GM18873 (cell line): ENCODE measurements around the gene MT1A.
"Not testable (repeated sequence)": the region's sequence is repeated elsewhere in the genome, so short reads cannot be mapped to it uniquely, and the experiment has no call there.

Experiments
- ATAC-seq: cut with Tn5 transposase; IDR thresholded peaks from one replicate; pipeline ENCODE4 v1.9.1; 2021; ENCODE audit warnings: mild to moderate bottlenecking, moderate library complexity, moderate number of reproducible peaks; ENCODE audit not compliant: unreplicated experiment, low FRiP score

Gene MT1A

DNA sequence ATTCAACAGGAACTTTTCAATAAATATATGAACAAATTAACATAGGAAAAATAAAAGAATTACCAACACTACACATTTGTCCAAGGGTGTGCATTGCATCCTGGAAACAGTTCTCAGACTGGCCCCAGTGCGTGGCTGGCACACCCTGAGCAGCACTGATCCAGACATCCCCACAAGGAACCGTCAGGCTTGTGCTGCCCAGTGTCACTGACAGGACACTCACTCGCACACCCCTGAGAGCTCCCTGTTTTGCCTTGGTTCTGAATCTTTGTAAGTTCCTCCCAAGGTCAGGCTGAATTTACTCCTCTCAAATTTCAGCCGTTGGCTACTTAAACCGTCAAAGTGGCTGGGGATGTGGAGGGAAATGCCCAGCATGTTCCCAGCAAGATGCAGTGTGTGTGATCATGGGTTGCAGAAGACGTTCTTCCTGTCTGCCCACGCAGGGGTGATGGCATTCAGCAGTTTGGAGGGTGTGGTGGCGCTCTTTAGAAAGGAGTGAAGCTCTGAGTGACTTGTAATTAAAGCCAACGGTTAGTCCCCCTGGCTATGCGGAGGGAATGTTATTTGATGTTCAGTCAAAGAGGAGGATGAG lies 28.4 kb upstream of the MT1A start:
- no peak for ATAC-seq

DNA sequence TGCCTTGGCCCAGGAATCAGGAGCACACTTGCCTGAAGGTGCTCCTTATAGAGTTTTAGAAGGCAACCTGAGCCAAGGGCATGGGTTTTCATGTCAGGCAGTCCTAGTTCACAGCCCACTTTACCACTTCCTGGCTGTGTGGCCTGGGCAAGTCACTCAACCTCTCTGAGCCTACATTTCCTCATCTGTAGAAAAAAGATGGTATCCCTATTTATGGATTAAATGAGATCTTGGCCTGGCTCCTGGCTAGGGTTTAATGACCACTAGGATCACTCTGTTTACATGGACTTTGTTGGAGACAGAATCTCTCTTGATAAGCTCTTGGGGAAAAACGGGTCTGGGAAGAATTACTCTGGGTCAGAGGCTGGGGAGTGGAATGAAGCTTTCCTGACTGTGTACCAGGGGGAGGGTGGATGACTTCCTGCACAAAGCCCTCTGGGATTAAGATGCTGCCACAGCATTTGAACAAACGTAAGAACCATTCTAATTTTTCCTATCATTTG lies 27.8 kb upstream of the MT1A start:
- no peak for ATAC-seq

DNA sequence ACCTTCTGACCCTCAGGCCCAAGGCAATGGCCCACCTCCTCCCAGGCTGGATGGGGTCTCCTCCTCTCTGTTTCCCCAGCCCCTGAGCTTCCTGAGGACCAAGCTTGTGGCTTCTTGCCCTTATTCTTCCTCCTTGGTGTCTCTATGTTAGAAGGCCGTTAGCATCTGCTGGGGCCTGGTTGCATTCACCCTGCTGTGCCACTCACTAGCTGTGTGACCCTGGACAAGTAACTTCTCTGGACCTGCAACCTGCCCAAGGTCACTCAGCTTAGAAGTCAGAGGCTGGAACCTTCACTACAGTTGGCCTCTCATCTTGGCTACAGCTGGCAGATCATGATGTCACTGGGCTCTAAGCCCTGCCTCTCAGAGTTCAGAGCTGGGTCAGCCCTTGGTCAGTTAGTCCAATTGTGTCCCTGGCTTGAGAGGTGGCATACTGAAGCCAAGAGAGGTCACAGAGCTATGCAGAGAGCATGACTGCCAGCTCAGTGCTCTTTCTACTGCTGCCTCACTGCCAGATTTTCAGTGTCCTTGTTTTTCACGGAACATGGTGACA lies 27.1 kb upstream of the MT1A start:
- ATAC-seq = no peak

DNA sequence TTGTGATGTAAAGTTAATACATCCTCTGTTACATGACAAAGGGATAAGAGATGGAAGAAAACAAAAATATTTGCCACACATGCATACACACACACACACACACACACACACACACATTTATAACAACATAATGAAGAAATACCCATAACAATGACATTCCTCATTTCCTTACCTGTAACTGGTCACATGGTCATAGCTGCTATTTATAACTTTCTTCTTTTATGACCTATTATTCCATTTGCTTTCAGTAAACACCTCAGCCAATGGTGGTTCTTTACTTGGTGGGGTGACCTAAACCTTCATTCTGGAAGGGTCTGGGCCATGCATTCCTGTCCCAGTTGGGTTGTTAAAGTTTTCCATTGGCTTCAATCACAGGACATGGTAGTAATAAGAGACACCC lies 24.8 kb upstream of the MT1A start:
- no peak for ATAC-seq

DNA sequence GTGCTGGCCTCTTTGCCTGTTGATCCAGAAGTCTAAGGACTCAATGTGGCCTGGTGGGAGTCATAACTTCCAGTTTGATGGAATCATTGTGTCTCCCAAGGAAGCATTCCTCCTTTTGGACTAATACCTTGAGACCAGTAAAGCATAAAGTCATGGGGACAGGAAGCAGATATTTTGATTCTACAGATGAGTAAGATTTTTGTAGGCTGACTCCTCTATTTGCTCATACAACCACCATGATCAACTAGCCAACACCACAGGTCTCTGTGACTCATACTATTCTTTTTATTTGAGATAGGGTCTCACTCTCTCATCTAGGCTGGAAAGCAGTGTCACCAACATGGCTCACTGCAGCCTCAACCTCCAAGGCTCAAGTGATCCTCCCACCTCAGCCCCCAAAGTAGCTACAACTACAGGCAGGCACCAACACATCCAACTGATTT lies 23.9 kb upstream of the MT1A start:
- no peak for ATAC-seq

DNA sequence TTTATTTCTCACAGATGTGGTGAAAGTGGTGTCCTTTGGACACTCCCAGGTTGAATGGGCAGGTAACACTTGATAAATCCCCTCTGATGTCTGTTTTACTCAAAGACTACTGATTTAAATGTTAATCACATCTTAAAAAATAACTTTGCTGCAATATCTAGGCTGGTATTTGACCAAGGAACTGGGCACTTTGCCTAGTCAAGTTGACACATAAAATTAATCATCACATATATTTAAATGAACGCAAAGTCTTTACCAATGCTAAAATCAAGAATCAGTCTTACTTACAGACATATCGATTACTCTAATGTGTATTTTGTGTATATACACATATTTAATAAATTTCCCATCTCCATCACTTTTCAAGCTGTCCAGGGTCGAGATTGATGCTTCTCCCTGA lies 23.1 kb upstream of the MT1A start:
- no peak for ATAC-seq

DNA sequence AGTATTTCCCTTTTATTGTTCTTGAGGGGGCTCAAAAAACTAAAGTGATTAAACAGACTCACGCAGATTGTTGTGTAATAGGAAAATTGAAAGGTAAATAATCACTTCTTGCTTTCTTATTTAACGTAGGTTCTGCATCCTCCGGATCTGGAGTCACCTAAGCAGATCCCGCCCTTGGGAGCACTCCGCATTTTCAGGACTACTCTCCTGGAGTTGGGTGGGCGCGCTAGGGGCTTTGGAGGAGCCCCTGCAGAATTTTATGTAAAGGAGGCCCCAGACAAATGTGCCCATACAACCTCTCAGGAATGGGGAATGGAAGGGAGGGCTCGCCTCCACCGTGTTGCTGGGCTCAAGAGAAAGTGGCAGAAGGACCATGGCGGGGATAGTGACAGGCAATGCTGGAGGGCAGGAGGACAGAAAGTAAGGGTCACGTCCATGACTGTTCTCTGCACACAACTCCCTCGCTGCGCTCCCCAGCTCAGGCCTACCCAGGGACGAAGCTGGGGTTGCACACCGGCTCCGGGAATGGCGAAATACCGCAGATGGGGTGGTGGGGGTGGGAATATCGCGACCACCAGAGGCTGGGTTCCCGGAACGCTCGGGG lies 21.8 kb upstream of the MT1A start:
- no peak for ATAC-seq

DNA sequence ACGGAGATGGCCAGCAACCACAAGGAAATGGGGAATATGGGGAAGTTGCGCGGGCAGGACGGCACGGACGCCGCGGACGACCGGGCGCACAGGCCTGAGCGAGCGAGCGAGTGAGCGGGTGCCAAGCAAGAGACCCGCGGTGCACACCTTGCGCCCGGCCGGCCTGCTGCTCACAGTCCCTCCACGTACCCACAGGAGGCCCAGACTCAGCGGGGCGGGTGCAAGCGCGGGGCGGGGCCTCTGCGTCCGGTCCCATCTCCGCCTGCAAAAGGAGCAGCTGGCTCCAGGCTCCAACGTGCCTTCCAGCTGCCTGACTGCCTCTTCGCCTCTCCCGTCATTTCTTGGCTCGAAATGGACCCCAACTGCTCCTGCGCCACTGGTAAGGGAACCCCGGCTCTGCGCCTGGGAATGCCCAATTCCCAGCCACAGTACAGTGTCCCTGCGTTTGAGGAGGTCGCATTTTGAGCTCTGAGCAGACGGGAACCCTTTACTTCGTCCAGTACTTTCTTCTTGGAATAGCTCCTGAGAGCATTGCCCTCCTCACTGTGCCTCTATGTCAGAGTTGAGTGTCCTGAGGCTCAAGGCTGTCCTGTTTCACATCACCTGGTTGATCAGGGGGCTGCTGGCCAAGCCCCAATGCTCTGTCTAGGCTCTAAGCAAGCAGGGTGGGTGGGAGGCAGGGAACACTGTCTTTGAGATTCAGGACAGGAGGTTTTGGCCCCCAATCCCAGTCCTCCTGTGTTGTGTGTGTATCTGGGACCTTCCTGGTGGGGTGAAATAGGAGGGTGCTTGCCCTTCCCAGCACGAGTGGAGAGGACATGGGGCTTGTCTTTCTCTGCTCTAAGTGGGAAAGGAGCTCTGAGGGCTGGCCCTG lies 21.0 kb upstream of the MT1A start:
- no peak for ATAC-seq

DNA sequence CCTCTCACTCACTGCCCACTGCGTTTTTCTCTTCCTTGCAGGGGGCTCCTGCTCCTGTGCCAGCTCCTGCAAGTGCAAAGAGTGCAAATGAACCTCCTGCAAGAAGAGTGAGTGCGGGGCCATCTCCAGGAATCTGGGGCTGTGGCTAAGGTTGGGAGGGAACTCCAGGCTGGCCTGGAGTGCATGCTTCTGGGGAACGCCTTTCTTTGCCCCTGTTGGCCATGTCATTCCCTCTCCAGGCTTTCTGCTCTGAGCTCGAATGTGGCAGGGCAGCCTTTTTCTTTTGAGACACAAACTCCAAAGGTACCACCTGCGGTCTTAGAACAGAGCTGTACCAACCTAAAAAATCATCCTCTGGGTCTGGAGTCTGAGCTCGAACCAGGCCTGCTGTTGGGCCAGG lies 20.3 kb upstream of the MT1A start:
- no peak for ATAC-seq

DNA sequence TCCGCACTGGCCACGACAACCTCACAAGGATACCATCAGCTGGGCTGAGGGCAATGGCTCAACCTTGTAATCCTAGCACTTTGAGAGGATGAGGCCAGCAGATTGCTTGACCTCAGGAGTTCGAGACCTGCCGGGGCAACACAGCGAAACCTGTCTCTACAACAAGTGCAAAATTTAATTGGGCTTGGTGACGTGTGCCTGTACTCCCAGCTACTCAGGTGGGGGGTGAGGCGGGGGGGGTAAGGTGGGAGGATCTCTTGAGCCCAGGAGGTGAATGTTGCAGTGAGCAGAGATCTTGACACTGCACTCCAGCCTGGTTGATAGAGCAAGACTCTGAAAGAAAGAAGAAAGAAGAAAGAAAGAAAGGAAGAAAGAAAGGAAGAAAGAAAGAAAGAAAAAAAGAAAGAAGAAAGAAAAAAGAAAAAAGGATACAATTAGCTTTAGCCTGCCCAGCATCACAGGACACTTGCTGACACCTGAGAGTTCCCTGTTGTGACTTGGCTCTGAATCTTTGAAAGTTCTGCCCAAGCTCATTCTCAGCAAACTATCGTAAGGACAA lies 18.0 kb upstream of the MT1A start:
- no peak for ATAC-seq

DNA sequence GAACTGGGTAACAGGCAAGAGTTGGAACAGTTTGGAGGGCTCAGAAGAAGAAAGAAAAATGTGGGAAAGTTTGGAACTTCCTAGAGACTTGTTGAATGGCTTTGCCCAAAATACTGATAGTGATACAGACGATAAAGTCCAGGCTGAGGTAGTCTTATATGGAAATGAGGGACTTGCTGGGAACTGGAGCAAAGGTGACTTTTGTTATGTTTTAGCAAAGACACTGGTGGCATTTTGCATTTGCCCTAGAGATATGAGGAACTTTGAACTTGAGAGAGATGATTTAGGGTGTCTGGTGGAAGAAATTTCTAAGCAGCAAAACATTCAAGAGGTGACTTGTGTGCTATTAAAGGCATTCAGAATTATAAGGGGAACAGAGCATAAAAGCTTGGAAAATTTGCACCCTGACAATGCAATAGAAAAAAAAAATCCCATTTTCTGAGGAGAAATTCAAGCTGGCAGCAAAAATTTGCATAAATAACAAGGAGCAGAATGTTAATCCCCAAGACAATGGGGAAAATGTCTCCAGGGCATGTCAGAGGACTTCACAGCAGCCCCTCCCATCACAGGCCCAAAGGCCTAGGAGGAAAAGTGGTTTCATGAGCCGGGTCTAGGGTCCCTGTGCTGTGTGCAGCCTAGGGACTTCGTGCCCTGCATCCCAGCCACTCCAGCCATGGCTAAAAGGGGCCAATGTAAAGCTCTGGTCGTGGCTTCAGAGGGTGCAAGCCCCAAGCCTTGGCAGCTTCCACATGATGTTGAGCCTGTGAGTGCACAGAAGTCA lies 16.6 kb upstream of the MT1A start:
- ATAC-seq = not testable (repeated sequence)

DNA sequence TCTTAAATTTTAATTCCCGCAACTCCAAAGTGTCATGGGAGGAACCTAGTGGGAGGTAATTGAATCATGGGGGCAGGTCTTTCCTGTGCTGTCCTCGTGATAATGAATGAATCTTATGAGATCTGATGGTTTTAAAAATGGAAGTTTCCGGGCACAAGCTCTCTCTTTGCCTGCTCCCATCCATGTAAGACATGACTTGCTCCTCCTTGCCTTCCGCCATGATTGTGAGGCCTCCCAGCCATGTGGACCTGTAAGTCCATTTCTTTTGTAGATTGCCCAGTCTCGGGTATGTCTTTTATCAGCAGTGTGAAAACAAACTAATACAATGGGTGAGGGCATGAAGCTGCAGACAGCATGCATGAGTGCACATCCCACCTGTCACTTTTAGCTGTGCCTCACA lies 15.3 kb upstream of the MT1A start:
- not testable (repeated sequence) for ATAC-seq

DNA sequence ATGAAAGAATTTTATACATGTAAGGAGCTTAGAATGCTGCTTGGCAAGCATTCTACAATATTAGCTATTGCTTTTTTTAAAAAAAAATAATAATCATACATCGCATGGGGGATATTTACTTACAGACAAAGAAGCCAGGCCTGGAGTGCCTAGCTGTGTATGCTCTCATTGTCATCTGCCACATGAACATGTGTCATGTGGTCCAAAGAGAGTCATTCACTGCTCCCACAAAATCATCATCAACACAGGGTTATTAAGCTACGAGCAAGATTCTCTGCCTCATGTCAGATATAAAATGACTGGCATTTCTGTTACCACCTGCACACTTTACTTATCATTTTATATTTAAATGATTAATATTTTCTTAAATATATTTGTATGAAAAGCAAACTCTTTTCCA lies 14.8 kb upstream of the MT1A start:
- ATAC-seq = no peak

DNA sequence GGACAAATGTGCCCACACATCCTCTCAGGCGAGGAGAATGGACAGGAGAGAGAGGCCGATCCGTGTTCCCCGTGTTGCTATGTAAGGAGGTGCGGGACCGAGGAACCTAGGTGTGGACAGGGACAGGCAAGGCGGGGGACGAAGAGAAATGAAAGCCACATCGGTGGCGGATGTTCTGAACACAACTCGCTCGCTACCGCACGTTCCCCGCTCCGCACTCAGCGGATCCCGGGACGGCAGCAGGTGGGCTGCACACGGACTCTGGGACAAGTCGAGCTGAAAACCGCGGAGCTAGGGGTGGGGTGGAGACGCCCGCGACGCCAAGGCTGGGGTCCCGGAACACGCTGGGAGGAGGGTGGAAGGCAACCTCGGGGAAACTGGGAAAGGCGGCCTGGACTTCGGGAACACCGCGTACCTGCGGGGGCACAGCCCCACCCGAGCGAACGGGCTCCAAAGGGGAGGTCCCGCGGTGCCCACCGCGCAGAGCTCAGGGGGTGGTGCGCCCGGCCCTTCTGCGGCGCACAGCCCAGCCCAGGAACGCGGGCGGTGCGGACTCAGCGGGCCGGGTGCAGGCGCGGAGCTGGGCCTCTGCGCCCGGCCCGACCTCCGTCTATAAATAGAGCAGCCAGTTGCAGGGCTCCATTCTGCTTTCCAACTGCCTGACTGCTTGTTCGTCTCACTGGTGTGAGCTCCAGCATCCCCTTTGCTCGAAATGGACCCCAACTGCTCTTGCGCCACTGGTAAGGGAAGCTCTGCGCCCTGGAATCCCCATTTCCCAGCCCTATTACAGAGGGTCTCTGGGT lies 13.1 kb upstream of the MT1A start, which contains the start of gene MT1E:
TSS of gene MT1E (plus strand) at position 642 of the 803 bp plus-strand sequence. CDS start at position 713, 71 bp downstream.
- ATAC-seq = no peak

DNA sequence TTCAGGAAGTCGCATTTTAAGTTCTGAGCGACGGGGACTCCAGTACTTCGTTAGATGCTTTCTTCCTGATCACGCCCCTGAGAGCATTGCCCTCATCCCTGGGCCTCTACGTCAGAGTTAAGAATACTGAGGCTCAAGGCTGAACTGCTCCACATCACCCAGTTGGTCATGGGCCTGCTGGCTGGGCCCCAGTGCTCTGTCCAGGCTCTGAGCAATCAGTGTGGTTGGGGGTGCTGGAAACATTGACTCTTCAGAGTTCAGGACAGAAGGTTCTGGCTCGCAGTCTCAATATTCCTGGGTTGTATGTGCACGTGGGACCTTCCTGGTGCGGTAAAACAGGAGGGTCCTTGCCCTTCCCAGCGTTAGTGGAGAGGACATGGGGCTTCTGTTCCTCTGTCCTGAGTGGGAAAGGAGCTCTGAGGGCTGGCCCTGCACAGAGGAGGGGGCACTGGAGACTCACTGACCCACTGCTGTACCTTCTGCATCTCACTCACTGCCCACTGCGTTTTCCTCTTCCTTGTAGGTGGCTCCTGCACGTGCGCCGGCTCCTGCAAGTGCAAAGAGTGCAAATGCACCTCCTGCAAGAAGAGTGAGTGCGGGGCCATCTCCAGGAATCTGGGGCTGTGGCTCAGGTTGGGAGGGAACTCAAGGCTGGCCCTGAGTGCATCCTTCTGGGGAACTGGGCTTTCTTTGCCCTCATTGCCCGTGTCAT lies 12.4 kb upstream of the MT1A start:
- no peak for ATAC-seq

DNA sequence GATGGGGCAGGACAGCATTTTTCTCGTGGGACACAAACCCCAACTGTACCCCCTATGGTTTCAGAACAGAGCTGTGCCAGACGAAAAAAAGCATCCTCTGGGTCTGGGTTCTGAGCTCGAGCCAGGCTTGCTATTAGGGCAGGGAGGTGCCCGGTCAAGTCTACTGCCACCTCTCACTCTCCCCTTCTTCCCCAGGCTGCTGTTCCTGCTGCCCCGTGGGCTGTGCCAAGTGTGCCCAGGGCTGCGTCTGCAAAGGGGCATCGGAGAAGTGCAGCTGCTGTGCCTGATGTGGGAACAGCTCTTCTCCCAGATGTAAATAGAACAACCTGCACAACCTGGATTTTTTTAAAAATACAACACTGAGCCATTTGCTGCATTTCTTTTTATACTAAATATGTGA lies 11.8 kb upstream of the MT1A start:
- ATAC-seq = no peak

DNA sequence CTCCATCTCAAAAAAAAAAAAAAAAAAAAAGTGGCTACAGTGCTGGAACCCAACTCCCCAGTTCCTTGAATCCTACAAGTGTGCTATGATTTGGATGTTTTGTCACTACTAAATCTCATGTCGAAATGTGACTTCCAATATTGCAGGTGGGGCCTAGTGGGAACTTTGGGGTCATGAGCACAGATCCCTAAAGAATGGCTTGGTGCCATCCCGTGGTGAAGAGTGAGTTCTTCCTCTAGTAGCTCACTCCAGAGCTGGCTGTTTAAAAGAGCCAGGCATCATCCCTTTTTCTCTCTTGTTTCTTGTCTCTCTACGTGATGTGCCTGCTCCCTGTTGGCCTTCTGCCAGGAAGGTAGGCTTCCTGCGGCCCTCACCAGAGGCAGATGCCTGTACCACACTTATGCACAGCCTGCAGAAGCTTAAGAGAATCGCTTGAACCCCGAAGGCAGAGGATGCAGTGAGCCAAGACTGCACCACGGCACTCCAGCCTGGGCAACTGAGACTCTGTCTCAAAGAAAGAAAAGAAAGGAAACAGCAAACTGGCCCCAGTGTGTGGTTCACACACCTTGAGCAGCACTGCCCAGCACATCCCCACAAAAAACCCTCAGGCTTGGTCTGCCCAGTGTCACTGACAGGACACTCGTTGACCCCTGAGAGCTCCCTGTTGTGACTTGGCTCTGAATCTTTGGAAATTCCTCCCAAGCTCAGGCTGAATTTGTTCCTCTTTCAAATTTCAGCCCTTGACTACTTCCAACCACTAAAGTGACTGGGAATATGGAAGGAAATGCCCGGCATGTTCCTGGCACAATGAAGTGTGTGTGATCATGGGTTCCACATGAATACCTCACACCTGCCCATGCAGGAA lies 9.7 kb upstream of the MT1A start:
- no peak for ATAC-seq

DNA sequence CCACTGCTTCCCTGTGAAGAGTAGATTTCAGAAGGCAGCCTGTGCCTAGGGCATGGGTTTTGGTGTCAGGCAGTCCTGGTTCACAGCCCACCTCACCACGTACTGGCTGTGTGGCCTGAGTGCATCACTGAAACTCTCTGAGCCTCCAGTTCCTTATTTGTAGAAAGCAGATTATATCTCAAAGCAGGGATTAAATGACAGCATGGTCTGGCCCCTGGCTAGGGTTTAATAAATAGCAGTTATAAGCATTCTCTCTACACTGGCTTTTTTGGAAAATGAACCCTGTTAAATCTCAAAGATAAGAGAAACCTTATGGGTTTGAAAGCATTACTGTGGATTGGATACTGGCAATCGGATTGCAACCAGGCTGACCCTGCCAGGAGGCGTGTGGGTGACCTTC lies 8.9 kb upstream of the MT1A start:
- ATAC-seq = no peak
